ENCODE results near the gene EFCAB14. TPM values are rescaled to one million over a fixed set of nuclear protein-coding genes. Genes with fewer than 3 reads are reported as not detected.

Gene EFCAB14
- total and polyA plus RNA-seq, 2 of the 4 experiments (the other 2 are of a cell fraction): 28.6 to 43.0 TPM

DNA sequence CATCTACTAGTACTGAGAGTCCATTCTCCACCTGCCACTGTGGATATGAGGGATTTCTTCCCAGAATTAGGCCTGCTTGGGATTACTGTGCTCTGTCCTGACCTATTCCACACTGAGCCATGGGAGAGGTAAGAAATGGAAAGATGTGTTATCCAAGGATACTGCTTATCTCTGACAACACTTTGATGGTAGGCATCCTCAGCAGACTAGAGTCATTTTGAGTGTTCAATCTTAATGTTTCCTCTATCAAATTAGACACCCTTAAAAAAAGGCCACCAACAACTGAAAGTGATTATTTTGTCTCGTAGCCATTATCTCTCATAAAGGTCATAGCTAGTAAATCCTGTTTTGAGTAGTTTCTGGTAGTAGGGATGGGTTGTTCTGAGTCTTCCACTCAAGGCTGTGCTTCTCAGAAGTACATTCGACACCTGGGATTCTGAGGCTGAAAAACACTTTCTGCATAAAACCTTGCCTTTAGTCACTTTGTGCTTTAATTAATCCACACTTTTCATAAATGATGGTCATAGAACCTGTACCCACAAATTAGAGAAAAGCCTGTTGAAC is 59.5 kb downstream of the EFCAB14 start:
- TF ChIP-seq CEBPB (IDR thresholded peaks at IDR 0.05; ENCODE audit: low read depth, low read length): no peak
- TF ChIP-seq FOS (IDR thresholded peaks at IDR 0.05; ENCODE audit: low read depth, low read length): no peak
- TF ChIP-seq SMC3 (IDR thresholded peaks at IDR 0.05; ENCODE audit: low read depth, low read length): no peak
- no peak for TF ChIP-seq CHD1 (IDR thresholded peaks at IDR 0.05; ENCODE audit: low read depth, low read length)
- H4K5ac ChIP-seq (ENCODE audit: low read depth, low read length): no peak overlapping the region
- intact Hi-C loops (cut with micrococcal nuclease): no loop called here
- BruUV-seq (replicated peaks): no TSS peak
- H3K9me1 ChIP-seq (ENCODE audit: insufficient read depth, low read length): no peaks in the 10 kb centered on the region
- H3K18ac ChIP-seq (ENCODE audit: low read depth, low read length): no peak overlapping the region
- no peak overlapping the region for H4K91ac ChIP-seq (ENCODE audit: insufficient read depth, low read depth, low read length)
- no peak overlapping the region for H2BK120ac ChIP-seq (ENCODE audit: low read depth, low read length)
- no peak overlapping the region for H3K23ac ChIP-seq (ENCODE audit: low read depth, low read length)
- no peaks in the 10 kb centered on the region for H3K27me3 ChIP-seq (ENCODE audit: control insufficient read depth, insufficient read depth, low read length)
- dilution Hi-C loops (cut with HindIII; ENCODE audit: low sequenced_read_pairs, unreplicated experiment): no loop called here
- ChIA-PET POLR2A (ENCODE audit: unreplicated experiment) (no interaction called here), CTCF (no interaction called here)
- H3K36me3 ChIP-seq (ENCODE audit: control insufficient read depth, insufficient read depth, low read length): peaks cover 15% of the 10 kb centered on the region
- H3K4me2 ChIP-seq (ENCODE audit: low read depth, low read length): no peak overlapping the region
- in situ Hi-C loops (cut with MboI; ENCODE audit: low sequenced_read_pairs): no loop called here
- no peaks in the 10 kb centered on the region for H3K4me1 ChIP-seq (ENCODE audit: control insufficient read depth, insufficient read depth, low read length)
- no peak overlapping the region for H3K9ac ChIP-seq (ENCODE audit: low read depth, low read length)
- no peaks in the 10 kb centered on the region for H3K9me3 ChIP-seq (ENCODE audit: control insufficient read depth, insufficient read depth, low read length)
- H3K79me1 ChIP-seq (ENCODE audit: low read depth in 1 of 2, low read length in 2 of 2): peaks cover 2 to 5% of the 10 kb centered on the region in 2 experiments; a peak in 1 of 4 replicates
- no peak overlapping the region for H2AFZ ChIP-seq (replicated peaks; ENCODE audit: low read length, poor library complexity)
- DNase-seq (no peak), ATAC-seq (ENCODE audit: low read depth) (no peak)
- H2BK20ac ChIP-seq (ENCODE audit: low read depth, low read length): no peak overlapping the region
- H3K14ac ChIP-seq (replicated peaks; ENCODE audit: low read depth, low read length): no peak overlapping the region
- no peak overlapping the region for H4K8ac ChIP-seq (ENCODE audit: low read depth in 2 of 2, low read length in 2 of 2)
- no peak overlapping the region for H3K4me3 ChIP-seq (ENCODE audit: insufficient read depth, low read depth, low read length)
- no peak overlapping the region for H2BK5ac ChIP-seq (ENCODE audit: low read depth, low read length, poor library complexity, severe bottlenecking)
- no peak overlapping the region for H3K56ac ChIP-seq (ENCODE audit: extremely low read depth, insufficient read depth, low read length)
- no peak overlapping the region for H3K27ac ChIP-seq (ENCODE audit: insufficient read depth, low read length)
- no peak overlapping the region for H2AK5ac ChIP-seq (ENCODE audit: low read depth, low read length)
- H2AK9ac ChIP-seq (replicated peaks; ENCODE audit: low read depth, low read length, poor library complexity): no peak overlapping the region
- H3K4ac ChIP-seq (ENCODE audit: low read depth, low read length): no peak overlapping the region
- 100% methylated on average over 1 of the region's 2 CpGs; no CpG with 5 or more reads in 1 of the 2 experiments for WGBS, 2 experiments (ENCODE audit: extremely low coverage in 2 of 2, insufficient read length in 1 of 2)
- H2BK15ac ChIP-seq (ENCODE audit: low read depth, low read length): no peak overlapping the region
- H4K20me1 ChIP-seq (ENCODE audit: insufficient read depth, low read length): no peaks in the 10 kb centered on the region

Data from IMR-90 (cell line).